ENCODE results near the gene COPG2. TPM values are rescaled to one million over a fixed set of nuclear protein-coding genes. Genes with fewer than 3 reads are reported as not detected.

Gene COPG2
- total RNA-seq, 2 experiments from 2014 or later: 29.9 to 32.2 TPM

- H3K4me2 ChIP-seq (ENCODE audit: low read length): no peak overlapping the region
- H3K9me2 ChIP-seq (ENCODE audit: insufficient read depth, low read length): no peaks in the 10 kb centered on the region
- no peak overlapping the region for H3K27ac ChIP-seq (ENCODE audit: low read depth, low read length, poor library complexity, severe bottlenecking)
- TF ChIP-seq EZH2phosphoT487 (IDR thresholded peaks at IDR 0.05; ENCODE audit: borderline replicate concordance, low read depth, low read length) (no peak), CTCF (conservative IDR thresholded peaks at IDR 0.05; ENCODE audit: low read length) (no peak)
- H4K20me1 ChIP-seq (ENCODE audit: insufficient read depth, low read length): no peaks in the 10 kb centered on the region
- no peak overlapping the region for H3K4me3 ChIP-seq (ENCODE audit: low read depth, low read length, poor library complexity, severe bottlenecking)
- H2AFZ ChIP-seq (ENCODE audit: low read length): no peak overlapping the region
- no peak for DNase-seq (ENCODE audit: low spot score)
- no peaks in the 10 kb centered on the region for H3K79me2 ChIP-seq (ENCODE audit: insufficient read depth, low read depth, low read length)
- CTCF ChIA-PET (ENCODE audit: unreplicated experiment): no interaction called here
- H3K9me3 ChIP-seq (ENCODE audit: low read length): no peaks in the 10 kb centered on the region
- H3K4me1 ChIP-seq (ENCODE audit: insufficient read depth, low read length, poor library complexity, severe bottlenecking): peaks cover 7% of the 10 kb centered on the region
- no TSS peak for BruUV-seq (replicated peaks)
- no peaks in the 10 kb centered on the region for H3K36me3 ChIP-seq (ENCODE audit: insufficient read depth, low read length)
- POLR2A ChIA-PET: no interaction called here
- intact Hi-C loops (cut with micrococcal nuclease; ENCODE audit: unreplicated experiment): no loop called here
Observed at GRCh38 chr7:130673066-130673465, 4.5 kb upstream of the COPG2 start.

GRCh38 chr7:130672146-130672545 lies 3.6 kb upstream of the COPG2 start:
- Histone ChIP-seq H3K36me3 (ENCODE audit: insufficient read depth, low read length) (no peaks in the 10 kb centered on the region), H3K9me3 (ENCODE audit: low read length) (no peaks in the 10 kb centered on the region), H3K4me2 (ENCODE audit: low read length) (no peak overlapping the region), H3K4me1 (ENCODE audit: insufficient read depth, low read length, poor library complexity, severe bottlenecking) (peaks cover 15% of the 10 kb centered on the region), H3K27ac (ENCODE audit: low read depth, low read length, poor library complexity, severe bottlenecking) (no peak overlapping the region), H3K79me2 (ENCODE audit: insufficient read depth, low read depth, low read length) (no peaks in the 10 kb centered on the region), H2AFZ (ENCODE audit: low read length) (no peak overlapping the region), H3K9me2 (ENCODE audit: insufficient read depth, low read length) (no peaks in the 10 kb centered on the region), H4K20me1 (ENCODE audit: insufficient read depth, low read length) (no peaks in the 10 kb centered on the region), H3K4me3 (ENCODE audit: low read depth, low read length, poor library complexity, severe bottlenecking) (no peak overlapping the region)
- POLR2A ChIA-PET: no interaction called here
- CTCF ChIA-PET (ENCODE audit: unreplicated experiment): no interaction called here
- intact Hi-C loops (cut with micrococcal nuclease; ENCODE audit: unreplicated experiment): no loop called here
- no TSS peak for BruUV-seq (replicated peaks)
- no peak for TF ChIP-seq EZH2phosphoT487 (IDR thresholded peaks at IDR 0.05; ENCODE audit: borderline replicate concordance, low read depth, low read length)
- TF ChIP-seq CTCF (conservative IDR thresholded peaks at IDR 0.05; ENCODE audit: low read length): no peak
- DNase-seq (ENCODE audit: low spot score): no peak

- H2AFZ ChIP-seq (ENCODE audit: low read length): peak overlapping the region; percentile 98
- peak; percentile 11 for DNase-seq (ENCODE audit: low spot score)
- H3K4me2 ChIP-seq (ENCODE audit: low read length): peak overlapping the region; percentile 97
- no peaks in the 10 kb centered on the region for H3K79me2 ChIP-seq (ENCODE audit: insufficient read depth, low read depth, low read length)
- H3K9me2 ChIP-seq (ENCODE audit: insufficient read depth, low read length): no peaks in the 10 kb centered on the region
- TF ChIP-seq EZH2phosphoT487 (IDR thresholded peaks at IDR 0.05; ENCODE audit: borderline replicate concordance, low read depth, low read length): no peak
- TF ChIP-seq CTCF (conservative IDR thresholded peaks at IDR 0.05; ENCODE audit: low read length): no peak
- H3K36me3 ChIP-seq (ENCODE audit: insufficient read depth, low read length): peaks cover 14% of the 10 kb centered on the region
- ChIA-PET POLR2A (no interaction called here), CTCF (ENCODE audit: unreplicated experiment) (interaction anchor here (0.6 kb wide), 1 partner anchor 291 kb away, joined by 3 read pairs; no protein-coding TSS in a partner anchor)
- TSS peak; percentile 83 for BruUV-seq (replicated peaks)
- intact Hi-C loops (cut with micrococcal nuclease; ENCODE audit: unreplicated experiment): no loop called here
- no peaks in the 10 kb centered on the region for H3K9me3 ChIP-seq (ENCODE audit: low read length)
- H3K4me3 ChIP-seq (ENCODE audit: low read depth, low read length, poor library complexity, severe bottlenecking): peak overlapping the region; percentile 91
- no peaks in the 10 kb centered on the region for H4K20me1 ChIP-seq (ENCODE audit: insufficient read depth, low read length)
- no peak overlapping the region for H3K27ac ChIP-seq (ENCODE audit: low read depth, low read length, poor library complexity, severe bottlenecking)
- H3K4me1 ChIP-seq (ENCODE audit: insufficient read depth, low read length, poor library complexity, severe bottlenecking): peaks cover 16% of the 10 kb centered on the region
Observed at GRCh38 chr7:130669085-130669700, 645 bp upstream of the COPG2 start.

Data from OCI-LY7 (cell line).